Tongue (tissue), 2 donors: ENCODE results near the gene C6orf52. TPM values are rescaled to one million over a fixed set of nuclear protein-coding genes. Genes with fewer than 3 reads are reported as not detected.
"Not testable (repeated sequence)": the region's sequence is repeated elsewhere in the genome, so short reads cannot be mapped to it uniquely, and the experiment has no call there.

Source experiments
- DNase-seq: peaks from one replicate; pipeline ENCODE4 v3.0.0-alpha.2; 2015
- total RNA-seq: library from RNA; depleted of rRNA; stranded (reverse); fragments of >200 nt; gene quantifications from one replicate; pipeline ENCODE4 v1.2.3, GENCODE V29; 2014

The C6orf52 gene
- total RNA-seq, 1 donor from 2014 or later: not detected

DNA sequence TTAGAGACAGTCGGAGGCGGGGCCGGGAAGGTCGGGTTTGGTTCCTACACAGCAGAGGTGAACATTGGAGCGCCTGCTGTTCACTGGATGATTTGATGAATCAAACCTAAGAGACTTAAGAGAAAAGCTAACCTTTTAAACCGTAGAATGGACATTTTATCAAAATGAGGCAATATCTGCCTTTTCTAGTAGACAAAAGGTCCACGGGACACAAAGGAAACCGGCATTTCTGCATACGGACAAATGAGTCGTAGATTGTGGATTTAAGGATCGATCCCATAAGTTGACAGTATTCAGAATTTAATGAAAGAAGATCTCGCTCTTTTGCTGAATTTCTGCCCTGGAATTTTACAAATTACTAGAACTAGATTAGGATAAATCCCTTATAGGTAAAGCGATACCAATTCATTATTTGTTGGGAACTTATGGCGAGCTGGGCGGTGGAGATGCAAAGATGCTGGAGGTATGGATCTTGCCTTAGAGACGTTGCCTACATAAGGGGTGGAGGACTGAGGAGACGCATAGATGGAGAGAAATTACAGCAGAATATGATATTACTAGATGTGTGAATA, 756 bp upstream of the C6orf52 start:
- DNase-seq: no peak

DNA sequence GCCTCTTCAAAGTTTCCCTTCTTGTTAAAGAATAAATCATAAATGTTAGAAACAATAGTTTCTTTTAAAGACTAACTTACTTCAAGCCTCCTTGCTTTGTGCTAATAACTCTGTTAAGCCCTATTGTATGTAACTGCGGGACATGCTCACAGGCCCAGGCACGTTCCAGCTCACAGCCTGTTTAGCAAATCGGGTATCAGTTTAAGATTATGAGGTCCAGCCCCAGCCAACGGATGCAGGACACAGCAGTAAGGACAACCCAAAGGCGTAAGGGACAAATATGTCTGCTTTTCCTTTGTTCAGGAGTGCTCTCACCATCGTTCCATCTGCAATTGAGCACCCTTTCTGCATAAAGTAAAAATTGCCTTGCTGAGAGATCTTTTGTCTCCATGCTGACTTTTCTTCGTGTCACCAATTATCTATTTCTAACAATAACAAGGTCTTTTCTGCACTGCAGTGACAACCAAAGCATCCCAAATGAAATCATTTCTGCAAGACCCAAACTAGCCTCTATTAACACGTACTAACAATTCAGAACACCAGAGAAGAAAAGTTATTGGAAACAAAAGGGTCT, 1.4 kb downstream of the C6orf52 start:
- peak; percentile 8 for DNase-seq

DNA sequence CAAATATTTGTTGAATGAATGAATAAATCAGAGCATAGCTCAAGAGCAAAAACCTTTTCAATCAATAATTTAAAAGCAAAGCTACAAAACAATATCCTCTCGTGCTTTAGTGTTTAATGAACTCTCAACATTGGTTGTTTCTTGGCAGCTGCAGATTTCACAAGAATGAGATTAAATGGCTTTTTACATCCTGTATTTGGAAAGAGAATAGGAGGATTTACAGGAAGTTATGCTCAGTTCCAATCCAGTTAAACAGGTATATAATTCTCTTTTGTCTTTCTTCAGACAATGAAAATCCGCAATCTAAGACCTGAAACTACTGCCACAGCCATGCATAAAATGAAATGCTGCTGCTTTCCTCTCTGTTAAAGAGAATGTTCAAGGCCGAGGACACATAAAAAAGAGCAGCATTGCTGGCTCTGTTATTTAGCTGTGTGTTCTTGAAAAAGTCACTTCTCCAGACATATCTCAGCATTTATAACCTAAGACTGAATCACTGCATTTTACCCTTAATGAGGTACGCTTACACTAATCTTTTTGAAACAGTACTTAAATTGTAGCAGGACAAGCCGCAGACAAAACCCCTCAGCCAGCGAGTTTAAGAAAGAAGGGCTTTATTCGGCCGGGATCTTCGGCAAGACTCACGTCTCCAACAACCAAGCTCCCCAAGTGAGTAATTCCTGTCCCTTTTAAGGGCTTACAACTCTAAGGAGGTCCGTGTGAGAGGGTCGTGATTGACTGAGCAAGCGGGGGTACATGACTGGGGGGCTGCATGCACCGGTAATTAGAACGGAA, 3.6 kb downstream of the C6orf52 start:
- peak; percentile 23 for DNase-seq

DNA sequence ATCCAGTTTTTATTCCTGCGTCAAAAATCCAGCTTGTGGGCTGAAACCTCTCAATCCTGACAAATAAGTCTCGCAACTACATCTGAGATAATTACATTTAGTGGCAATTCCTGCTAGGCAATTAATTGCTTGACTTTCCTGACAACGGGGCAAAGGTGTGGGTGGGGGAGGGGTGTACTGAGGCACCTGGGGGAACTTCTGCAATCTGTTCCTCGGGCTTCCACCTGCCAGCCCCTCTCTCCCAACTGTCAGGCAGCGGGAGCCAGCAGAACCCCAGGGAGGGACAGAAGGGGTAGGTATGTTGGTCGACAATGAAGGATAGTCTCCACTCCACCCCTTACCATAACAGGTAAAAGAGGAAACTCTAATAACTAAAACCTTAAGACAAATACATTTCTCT, 6.8 kb downstream of the C6orf52 start:
- no peak for DNase-seq

DNA sequence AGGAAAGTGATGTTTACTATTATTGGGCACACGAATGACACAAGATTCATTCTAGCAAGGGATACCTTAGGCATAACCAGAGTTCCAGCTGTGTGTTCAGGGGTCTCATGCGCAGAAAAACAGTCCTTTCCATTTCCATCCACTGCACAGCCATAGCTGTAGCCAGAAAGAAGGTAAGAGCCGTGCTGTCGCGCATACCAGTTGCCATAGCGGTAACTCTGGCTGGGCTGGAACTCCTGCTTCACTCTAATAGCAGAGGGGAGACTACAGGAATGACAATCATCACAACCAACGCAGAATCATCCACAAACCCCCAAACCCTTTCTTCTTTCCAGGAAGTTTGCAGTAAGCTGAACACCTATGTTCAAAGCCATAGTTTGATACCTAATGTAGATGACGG, 7.5 kb downstream of the C6orf52 start:
- DNase-seq: no peak

DNA sequence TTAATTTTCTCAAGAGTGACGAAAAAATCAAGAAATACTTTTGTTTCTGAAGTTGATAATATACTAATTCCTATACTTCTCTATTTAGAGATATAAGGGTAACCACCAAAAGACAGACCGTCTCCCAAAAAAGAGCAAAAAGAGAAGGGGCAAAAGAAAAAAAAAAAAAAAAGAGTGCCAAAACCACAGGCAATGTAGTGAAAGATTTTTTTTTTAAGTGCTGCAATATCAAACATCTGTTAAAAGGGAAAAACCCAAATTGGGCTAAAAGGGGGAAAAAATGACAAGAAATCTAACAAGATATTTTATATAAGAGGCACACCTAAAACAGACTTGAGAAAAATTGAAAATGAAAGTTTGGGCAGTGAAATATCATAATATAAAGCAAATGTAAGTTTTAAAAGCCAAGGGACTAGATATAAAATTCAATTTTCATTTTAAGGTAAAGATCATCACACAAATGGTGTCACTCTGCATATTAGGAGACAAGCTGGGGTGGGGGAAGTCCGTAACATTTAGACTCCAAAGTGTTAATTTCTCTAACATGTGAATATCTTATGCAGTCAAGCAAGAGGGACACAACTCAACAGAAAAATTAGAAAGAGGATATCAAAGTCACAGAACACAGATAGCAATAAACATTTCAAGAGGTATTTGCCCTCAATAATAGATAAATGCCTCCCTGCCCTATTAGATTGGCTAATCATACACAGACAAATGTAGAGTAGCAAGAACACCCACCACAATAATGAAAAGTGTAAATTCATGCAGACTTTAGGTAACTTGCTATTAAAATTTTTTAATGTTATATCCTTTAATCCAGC, 9.1 kb downstream of the C6orf52 start:
- DNase-seq: no peak

DNA sequence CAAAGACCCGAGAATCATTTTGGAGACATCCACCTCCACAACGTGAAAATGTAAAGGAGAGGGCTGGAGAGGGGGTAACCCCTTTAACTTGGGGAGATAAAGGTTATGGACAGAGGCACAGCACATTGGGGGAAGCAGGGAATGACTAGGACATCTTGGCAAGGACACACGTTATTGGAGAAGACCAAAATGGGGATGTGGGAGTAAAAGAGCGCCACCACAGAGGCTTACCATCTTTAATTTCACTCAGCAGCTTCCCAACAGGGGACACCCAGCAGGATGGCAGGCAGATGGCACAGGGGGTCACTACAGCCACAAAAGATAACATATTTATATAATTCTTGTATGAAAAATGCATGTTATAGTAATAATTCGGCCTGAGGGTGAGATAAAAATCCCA, 9.8 kb downstream of the C6orf52 start:
- no peak for DNase-seq

DNA sequence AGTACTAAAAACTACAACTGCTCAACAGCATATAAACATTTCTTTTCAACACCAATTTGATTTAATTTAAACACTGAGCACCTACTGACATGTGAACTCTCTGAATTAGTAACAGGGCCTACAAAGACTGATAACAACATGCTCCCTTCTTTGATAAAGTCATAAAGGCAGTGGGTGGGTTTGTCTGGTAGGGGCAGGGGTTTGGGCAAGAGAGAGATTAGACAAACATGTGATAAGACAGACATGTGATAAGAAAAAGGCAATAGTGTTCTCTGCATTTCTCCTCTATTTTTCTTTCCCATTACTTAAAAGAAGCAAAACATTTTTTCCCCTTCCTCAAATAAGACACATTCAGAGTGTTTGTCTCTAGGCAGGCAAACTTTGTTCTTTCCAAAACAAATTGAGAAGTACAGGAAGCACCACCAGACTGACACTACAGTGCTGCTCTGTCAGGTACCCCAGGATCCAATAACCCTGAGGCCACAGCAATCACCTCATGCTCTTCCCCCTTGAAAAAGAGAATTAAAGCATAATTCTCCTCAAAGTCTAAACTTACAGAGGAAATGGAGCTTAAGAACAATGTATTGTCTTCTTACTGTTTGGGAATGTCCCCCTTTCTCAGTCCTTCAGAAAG, 11.9 kb downstream of the C6orf52 start:
- no peak for DNase-seq

DNA sequence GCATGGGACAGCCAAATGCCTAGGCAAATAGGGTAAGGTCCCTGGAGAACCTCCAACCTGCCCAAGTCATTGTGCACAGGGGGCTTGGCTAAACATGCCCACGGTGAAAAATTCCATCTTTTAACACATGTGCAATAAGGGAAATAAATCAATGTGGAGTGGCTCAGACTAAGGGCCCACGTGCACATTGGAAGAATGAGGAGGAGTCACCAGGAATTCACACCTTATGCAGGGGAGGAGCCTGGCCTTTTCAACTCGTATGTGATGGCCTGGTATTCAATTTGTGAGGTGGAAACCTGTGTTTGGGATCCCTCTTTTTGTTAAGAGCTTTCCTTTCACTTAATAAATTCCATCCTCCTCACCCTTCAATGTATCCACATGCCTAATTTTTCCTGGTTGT, 12.6 kb downstream of the C6orf52 start:
- no peak for DNase-seq

DNA sequence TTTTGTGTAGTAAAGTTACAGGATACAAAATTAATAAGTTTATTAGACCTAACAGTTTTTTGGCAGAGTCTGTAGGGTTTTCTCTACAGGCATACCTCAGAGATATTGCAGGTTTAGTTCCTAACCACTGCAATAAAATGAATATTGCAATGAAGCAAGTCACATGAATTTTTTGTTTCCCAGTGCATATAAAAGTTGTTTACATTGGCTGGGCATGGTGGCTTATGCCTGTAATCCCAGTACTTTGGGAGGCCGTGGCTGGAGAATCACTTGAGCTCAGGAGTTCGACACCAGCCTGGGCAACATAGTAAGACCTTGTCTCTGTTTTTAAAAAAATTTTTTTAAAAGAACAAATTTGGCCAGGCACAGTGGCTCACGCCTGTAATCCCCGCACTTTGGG, 16.0 kb downstream of the C6orf52 start:
- DNase-seq: no peak

DNA sequence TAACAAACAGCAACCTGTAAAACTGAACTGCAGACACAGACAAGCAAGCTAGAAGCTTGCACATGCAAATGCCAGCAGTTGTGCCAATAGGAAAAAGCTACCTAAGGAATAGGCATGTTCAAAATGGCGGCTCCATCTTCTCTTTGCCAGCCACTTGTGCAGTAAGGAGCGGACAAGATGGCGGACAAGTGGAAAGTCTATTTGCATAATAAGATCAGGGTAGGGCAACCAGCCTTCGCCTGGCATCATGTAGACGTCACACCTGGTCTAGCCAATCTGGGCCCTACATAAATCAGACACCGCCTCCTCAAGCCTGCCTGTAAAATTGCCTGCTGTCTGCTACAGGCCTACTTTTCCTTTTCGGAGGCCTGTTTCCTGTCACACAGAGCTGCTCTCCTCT, 18.0 kb downstream of the C6orf52 start:
- DNase-seq: no peak

DNA sequence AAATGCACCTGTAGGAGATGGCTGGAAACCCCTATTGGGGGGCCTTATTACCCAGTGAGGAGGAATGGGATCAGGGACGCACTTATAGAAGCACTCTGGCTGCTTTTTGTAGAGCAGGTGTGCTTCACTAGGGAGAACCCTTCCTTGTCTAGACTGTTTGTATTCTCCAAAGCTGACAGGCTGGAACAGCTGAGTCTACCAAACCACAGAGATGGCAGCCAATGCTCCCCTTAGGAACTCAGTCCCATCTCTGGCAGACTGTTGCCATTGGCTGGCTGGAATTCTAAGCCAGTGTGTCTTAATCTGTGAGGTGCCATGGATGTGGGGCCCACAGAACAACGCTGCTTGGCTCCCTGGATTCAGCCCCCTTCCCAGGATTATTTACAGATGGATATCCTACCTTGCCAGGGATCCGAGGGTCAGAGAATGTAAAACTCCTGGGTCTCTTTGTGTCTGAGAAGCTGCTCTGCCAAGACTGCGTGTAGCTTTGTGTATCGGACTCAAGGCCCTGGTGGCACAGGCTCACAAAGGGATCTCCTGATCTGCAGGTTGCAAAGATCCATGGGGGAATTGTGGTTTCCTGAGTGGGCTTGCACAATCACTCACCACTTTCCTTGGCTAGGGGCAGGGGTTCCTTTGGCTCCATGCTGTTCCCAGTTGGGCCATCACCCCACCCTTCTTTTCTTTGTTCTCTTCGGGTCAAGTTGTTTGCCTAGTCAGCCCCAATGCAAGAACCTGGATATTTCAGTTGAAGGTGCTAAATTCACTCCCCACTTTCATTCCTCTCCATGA, 26.1 kb downstream of the C6orf52 start:
- no peak for DNase-seq

DNA sequence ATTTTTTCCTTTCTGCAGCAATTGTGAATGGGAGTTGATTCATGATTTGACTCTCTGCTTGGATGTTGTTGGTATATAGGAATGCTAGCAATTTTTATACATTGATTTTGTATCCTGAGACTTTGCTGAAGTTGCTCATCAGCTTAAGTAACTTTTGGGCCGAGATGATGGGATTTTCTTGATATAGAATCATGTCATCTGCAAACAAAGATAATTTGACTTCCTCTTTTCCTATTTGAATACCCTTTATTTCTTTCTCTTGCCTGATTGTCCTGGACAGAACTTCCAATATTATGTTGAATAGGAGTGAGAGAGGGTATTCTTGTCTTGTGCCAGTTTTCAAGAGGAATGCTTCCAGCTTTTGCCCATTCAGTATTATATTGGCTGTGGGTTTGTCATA, 28.8 kb downstream of the C6orf52 start:
- DNase-seq: not testable (repeated sequence)

DNA sequence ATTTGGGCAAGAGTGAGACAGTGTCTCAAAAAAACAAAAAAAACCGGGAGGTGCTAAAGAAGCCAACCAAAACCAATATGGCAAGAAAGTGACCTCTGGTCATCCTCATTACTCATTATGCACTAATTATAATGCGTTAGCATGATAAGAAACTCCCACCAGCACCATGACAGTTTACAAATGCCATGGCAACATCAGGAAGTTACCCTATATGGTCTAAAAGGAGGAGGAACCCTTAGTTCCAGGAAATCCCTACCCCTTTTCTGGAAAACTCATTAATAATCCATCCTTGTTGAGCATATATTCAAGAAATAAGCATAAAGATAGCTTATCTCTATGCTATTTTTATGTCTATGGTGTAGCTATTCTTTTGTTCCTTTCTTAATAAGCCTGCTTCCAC, 31.7 kb downstream of the C6orf52 start:
- DNase-seq: no peak

DNA sequence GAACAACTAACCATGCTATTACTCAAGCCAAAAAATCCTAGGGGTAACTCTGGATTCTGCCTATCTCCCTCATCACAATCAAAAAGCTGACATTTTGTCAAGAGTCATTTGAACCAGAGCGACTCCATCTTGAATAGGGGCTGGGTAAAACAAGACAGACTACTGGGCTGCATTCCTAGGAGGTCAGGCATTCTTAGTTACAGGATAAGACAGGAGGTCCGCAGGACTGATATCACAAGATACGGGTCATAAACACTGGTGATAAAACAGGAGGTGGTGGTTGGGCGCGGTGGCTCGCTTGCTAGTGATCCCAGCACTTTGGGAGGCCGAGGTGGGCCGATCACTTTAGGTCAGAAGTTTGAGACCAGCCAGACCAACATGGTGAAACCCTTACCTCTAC, 32.2 kb downstream of the C6orf52 start:
- DNase-seq: no peak

DNA sequence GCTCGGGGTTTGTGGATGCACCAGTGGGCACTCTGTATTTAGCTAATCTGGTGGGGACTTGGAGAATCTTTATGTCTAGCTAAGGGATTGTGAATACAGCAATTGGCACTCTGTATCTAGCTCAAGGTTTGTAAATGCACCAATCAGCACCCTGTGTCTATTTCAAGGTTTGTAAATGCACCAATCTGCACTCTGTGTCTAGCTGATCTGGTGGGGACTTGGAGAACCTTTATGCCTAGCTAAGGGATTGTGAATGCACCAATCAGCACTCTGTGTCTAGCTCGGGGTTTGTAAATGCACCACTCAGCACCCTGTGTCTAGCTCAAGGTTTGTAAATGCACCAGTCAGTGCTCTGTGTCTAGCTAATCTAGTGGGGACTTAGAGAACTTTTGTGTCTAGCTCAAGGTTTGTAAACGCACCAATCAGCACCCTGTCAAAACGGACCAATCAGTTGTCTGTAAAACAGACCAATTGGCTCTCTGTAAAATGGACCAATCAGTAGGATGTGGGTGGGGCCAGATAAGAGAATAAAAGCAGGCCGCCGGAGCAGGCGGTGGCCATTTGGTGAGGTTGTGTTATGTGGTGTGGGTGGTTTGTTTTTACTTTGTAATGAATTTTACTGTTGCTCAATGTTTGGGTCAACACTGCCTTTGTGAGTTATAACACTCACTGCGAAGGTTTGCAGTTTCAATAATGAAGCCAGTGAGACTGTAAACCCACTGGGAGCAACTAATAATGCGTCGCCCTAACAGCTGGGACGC, 33.8 kb downstream of the C6orf52 start:
- not testable (repeated sequence) for DNase-seq

DNA sequence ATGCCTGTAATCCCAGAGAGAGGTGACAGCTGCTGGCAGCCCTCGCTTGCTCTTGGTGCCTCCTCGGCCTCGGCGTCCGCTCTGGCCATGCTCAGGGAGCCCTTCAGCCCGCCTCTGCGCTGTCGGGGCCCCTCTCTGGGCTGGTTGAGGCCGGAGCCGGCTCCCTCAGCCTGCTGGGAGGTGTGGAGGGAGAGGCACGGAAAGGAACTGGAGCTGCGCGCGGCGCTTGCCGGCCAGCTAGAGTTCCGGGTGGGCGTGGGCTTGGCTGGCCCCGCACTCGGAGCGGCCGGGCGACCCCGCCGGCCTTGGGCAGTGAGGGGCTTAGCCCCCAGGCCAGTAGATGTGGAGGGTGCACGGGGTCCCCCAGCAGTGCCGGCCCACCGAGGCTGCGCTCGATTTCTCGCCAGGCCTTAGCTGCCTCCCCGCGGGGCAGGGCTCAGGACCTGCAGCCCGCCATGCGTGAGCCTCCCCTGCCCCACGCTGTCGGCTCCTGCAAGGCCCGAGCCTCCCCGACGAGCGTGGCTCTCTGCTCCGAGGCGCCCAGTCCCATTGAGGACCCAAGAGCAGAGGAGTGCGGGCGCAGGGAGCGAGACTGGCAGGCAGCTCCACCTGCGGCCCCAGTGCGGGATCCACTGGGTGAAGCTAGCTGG, 34.6 kb downstream of the C6orf52 start:
- DNase-seq: peak; percentile 9

DNA sequence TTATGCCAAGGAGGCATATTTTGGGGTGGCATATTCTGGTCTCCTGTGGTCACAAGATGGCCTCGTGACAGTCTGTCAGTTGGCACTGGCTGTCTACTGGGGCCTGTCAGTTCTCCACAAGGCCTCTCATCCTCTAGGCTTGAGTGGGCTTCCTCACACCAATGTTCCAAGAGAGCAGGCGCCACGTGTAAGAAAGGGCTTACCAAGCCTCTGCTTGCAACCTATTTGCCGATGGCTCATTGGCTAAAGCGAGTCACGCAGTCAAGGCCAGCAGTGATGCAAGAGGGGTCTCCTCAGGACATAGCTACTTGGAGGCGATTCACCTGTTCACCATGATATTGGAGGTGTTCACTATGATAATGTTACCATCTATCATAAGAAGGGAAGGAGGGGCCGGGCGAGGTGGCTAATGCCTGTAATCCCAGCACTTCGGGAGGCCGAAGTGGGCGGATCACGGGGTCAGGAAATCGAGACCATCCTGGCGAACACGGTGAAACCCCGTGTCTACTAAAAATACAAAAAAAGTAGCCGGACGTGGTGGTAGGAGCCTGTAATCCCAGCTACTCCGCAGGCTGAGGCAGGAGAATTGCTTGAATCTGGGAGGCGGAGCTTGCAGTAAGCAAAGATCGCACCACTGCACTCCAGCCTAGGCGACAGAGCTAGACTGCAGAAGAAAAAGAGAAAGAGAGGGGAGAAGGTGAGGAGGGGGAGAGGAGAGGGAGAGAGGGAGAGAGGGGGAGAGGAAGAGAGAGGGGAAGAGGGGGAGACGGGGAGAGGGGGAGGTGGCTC, 35.3 kb downstream of the C6orf52 start:
- DNase-seq: no peak

DNA sequence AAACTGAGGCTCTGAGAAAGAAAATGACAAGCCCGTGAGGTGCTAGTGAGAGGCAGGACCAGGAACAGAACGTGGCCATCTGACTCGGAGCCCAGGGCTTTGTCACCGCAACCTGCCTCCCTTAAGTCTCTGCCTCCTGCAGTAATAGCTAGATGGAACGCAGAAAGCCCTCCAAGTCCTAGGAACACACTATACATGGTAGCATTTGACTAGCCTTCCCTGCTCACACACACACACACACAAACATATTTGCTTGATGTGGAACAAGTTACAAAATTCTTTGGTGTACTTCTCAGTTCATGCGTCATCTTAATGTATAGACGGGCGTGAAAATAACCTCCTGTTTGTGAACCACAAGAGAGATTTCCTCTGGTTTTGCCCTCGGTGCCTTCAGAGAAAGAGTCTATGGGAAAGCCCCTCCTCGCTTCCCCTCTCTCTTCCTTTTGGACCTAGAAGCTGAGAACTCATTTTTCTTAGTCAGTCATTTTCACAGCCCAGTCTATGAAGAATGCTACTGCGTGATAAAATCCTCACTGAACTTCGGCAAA, 38.8 kb downstream of the C6orf52 start:
- no peak for DNase-seq
